ENCODE data around the gene MARCHF3.
"Not testable (repeated sequence)": the region's sequence is repeated elsewhere in the genome, so short reads cannot be mapped to it uniquely, and the experiment has no call there.

MARCHF3 gene

DNA sequence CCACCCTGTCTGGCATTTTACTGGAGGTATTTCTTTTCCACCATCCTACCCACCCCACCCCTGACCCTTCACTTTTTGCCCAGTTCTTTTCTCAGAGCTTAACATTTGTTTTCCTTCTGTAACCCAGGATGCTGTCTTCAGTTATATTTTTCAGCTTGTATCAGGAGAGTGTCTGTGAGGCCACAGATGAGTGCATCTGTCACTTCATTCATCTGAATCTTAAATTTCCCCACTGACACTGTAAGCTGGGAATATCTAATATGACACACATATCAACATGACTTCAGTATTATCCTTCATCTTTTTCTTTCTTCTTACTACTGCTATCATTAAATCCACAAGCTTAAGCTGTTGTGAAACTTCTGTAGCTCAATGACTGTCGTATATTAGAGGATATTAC is 4.9 kb downstream of the MARCHF3 start:
- no peak overlapping the region for H3K4me3 ChIP-seq (ENCODE audit: low read depth, low read length)
- in situ Hi-C loops (cut with HindIII; ENCODE audit: low sequenced_read_pairs) = no loop called here
- no peak for DNase-seq (ENCODE audit: low read depth)
- TF ChIP-seq, protein P1, sequence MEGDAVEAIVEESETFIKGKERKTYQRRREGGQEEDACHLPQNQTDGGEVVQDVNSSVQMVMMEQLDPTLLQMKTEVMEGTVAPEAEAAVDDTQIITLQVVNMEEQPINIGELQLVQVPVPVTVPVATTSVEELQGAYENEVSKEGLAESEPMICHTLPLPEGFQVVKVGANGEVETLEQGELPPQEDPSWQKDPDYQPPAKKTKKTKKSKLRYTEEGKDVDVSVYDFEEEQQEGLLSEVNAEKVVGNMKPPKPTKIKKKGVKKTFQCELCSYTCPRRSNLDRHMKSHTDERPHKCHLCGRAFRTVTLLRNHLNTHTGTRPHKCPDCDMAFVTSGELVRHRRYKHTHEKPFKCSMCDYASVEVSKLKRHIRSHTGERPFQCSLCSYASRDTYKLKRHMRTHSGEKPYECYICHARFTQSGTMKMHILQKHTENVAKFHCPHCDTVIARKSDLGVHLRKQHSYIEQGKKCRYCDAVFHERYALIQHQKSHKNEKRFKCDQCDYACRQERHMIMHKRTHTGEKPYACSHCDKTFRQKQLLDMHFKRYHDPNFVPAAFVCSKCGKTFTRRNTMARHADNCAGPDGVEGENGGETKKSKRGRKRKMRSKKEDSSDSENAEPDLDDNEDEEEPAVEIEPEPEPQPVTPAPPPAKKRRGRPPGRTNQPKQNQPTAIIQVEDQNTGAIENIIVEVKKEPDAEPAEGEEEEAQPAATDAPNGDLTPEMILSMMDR (IDR thresholded peaks at IDR 0.05; ENCODE audit: low read depth, low read length, missing control alignments) = no peak

DNA sequence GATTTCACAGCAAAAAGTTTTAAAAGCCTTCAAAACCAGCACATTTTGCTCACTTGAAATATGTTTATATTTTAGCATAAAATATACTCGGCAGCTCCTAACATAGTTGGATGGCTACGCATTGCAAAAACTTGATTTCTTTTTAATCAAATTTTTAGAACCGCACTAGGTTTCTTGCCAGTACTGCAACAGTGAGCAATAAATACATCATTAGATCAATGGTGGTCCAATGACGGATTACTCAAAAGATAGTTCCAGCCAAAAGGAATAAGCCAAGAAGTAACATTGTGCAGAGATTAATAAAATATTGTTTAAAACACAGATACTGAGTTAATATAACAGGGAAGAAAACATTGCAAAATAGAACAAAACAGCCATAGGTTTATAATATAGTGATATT is 5.5 kb downstream of the MARCHF3 start:
- in situ Hi-C loops (cut with HindIII; ENCODE audit: low sequenced_read_pairs) = no loop called here
- TF ChIP-seq, protein P1 (IDR thresholded peaks at IDR 0.05; ENCODE audit: low read depth, low read length, missing control alignments) = no peak
- no peak for DNase-seq (ENCODE audit: low read depth)

DNA sequence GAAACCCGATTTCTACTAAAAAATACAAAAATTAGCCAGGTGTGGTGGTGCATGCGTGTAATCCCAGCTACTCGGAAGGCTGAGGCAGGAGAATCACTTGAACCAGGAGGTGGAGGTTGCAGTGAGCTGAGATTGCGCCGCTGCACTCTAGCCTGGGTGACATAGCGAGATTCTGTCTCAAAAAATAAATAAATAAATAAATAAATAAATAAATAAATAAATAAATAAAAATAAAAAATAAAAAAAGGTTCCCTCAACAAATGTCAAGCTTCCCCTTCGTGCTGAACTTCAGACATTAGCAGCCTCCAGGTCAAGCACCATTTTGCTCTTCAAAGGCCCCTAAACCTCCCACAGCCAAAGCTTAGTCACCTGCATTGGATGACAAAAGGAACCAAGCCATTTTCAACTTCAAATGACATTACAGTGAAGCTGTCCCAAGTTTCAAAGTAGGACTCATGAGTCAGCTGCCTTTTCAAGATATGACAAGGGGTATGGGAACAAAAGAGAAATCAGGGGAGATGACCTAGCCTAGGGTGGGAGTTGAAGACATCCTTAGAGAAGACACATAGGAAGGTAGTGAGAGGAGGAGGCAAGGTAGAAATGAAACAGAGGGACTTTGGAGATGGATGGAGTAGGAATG is 6.7 kb downstream of the MARCHF3 start:
- in situ Hi-C loops (cut with HindIII; ENCODE audit: low sequenced_read_pairs); H3K4me3 ChIP-seq (ENCODE audit: low read depth, low read length); DNase-seq (ENCODE audit: low read depth): not testable (repeated sequence)

More for the DNA sequence above, 5.5 kb downstream of the MARCHF3 start:
- no peak overlapping the region for H3K4me3 ChIP-seq (ENCODE audit: low read depth, low read length)

DNA sequence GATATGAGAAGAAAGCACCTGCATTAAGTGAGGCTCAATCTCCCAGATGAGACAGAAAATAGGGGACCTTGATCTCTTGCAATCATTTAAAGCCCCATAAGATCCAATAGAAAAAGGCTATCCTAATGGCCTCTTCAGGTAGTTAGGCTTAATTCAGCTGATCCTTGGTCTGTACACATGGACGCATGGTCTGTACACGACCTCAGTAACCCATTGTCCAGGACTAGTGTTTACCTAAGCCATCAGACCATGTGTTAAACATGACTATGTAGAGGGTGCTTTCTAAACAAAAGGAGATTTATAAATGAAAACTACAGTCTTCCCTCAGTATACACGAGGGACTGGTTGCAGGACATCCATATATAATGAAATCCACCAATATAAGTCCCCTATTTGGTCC is 7.5 kb downstream of the MARCHF3 start:
- TF ChIP-seq, protein P1 (IDR thresholded peaks at IDR 0.05; ENCODE audit: low read depth, low read length, missing control alignments) = no peak
- no peak overlapping the region for H3K4me3 ChIP-seq (ENCODE audit: low read depth, low read length)
- in situ Hi-C loops (cut with HindIII; ENCODE audit: low sequenced_read_pairs) = no loop called here
- DNase-seq (ENCODE audit: low read depth) = no peak

DNA sequence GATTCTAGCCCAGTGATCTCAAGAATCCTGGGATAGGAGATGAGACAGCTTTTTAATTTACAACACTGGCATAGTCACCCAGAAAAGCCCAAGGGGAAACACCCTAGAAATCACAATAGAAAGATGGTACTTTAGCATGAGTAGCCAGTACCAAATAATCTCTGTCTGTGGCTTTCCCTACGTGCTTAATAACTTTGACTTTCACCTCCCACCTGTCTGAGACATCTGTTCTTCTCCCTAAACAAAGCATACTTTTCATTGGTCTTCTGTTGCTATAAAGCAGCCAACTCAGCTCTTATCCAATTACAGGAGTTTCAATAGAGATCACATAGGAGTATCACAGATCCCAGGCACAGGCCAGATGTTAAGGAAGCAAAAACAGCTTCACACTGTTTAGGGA is 10.4 kb downstream of the MARCHF3 start:
- in situ Hi-C loops (cut with HindIII; ENCODE audit: low sequenced_read_pairs) = no loop called here
- DNase-seq (ENCODE audit: low read depth) = no peak
- no peak overlapping the region for H3K4me3 ChIP-seq (ENCODE audit: low read depth, low read length)
- TF ChIP-seq, protein P1 (IDR thresholded peaks at IDR 0.05; ENCODE audit: low read depth, low read length, missing control alignments) = no peak

DNA sequence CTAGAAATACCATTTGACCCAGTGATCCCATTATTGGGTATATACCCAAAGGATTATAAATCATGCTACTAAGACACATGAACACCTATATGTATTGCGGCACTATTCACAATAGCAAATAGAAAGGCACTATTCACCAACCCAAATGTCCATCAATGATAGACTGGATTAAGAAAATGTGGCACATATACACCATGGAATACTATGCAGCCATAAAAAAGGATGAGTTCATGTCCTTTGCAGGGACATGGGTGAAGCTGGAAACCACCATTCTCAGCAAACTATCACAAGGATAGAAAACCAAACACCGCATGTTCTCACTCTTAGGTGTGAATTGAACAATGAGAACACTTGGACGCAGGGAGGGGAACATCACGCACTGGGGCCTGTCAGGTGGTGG is 13.6 kb downstream of the MARCHF3 start:
- in situ Hi-C loops (cut with HindIII; ENCODE audit: low sequenced_read_pairs); H3K4me3 ChIP-seq (ENCODE audit: low read depth, low read length); DNase-seq (ENCODE audit: low read depth): not testable (repeated sequence)

DNA sequence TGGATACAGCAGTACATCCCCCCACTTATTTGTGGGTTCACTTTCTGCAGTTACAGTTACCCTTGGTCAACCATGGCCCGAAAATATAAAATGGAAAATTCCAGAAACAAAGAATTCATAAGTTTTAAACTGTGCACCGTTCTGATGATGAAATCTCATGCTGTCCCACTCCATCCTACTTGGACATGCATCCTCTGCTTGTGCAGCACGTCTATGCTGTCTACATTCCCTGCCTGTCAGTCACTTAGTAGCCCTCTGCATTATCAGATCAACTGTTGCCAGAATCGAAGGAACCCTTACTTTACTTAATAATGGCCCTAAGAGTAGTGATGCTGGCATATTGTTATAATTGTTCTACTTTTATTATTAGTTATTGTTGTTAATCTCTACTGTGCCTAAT is 14.6 kb downstream of the MARCHF3 start:
- no peak overlapping the region for H3K4me3 ChIP-seq (ENCODE audit: low read depth, low read length)
- in situ Hi-C loops (cut with HindIII; ENCODE audit: low sequenced_read_pairs) = no loop called here
- TF ChIP-seq, protein P1 (IDR thresholded peaks at IDR 0.05; ENCODE audit: low read depth, low read length, missing control alignments) = no peak
- DNase-seq (ENCODE audit: low read depth) = no peak

DNA sequence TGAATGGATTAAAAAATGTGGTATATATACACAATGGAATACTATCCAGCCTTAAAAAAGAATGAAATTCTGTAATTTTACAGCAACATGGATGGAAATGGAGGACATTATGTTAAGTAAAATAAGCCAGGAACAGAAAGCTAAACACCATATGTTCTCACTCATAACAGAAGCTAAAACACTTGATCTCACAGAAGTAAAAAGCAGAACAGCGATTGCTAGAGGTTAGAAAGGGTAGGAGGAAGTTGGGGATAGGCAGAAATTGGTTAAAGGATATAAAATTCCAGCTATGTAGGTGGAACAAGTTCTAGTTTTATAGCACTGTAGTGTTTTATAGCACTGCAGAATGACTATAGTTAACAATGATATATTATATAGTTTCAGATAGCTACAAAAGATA is 15.8 kb downstream of the MARCHF3 start:
- H3K4me3 ChIP-seq (ENCODE audit: low read depth, low read length) = no peak overlapping the region
- in situ Hi-C loops (cut with HindIII; ENCODE audit: low sequenced_read_pairs) = no loop called here
- TF ChIP-seq, protein P1 (IDR thresholded peaks at IDR 0.05; ENCODE audit: low read depth, low read length, missing control alignments) = no peak
- no peak for DNase-seq (ENCODE audit: low read depth)

All from astrocyte of the cerebellum (primary cell).